A549 (cell line): ENCODE data around the gene EBF3. TPM values are rescaled to one million over a fixed set of nuclear protein-coding genes. Genes with fewer than 3 reads are reported as not detected.

Source experiments
- ATAC-seq, 2 experiments: fragments of 200-7000 bp in 1 of 2; fragments of >200 bp in 1 of 2; cut with Nextera tagmentation in 1 of 2; cut with Tn5 transposase in 1 of 2; 3 replicates each; pipeline versions ENCODE4 v1.8.0 to v1.9.1; 2018 to 2020; ENCODE audit warnings: mild to moderate bottlenecking in 1 of 2, moderate library complexity in 1 of 2
- CTCF ChIA-PET: fragments of 300-600 bp; sonication (Branson Sonifier 250); formaldehyde crosslinking; extraction: SDS; loops from one replicate; lab custom pipeline; 2021; ENCODE audit warnings: antibody characterized with exemption, inconsistent platforms; lab: Yijun Ruan, JAX
- POLR2A ChIA-PET: fragments of 350-600 bp; formaldehyde crosslinking; extraction: SDS; loops from one replicate; lab custom pipeline; 2021; ENCODE audit warnings: antibody characterized with exemption, inconsistent platforms; lab: Yijun Ruan, JAX
- DNase-seq, 2 experiments: peaks; one replicate each; pipeline versions ENCODE4 v3.0.0 to v3.0.0-alpha.2; 2011 to 2016; ENCODE audit warnings: low read depth in 1 of 2, low spot score in 1 of 2
- FAIRE-seq: peaks from 2 replicates; lab custom pipeline; 2011; peaks lifted over from hg19 to GRCh38; lab: Jason Lieb, UNC
- H3K27ac ChIP-seq, 2 experiments: fragments of >200 bp; sonication (Bioruptor Twin); formaldehyde crosslinking; 3 replicates each; pipeline ENCODE4 v1.5.1; 2016 to 2017
- H3K4me1 ChIP-seq: fragments of >200 bp; sonication (Bioruptor Twin); formaldehyde crosslinking; 3 replicates; pipeline ENCODE4 v1.6.1; 2016
- H3K4me2 ChIP-seq: fragments of >200 bp; sonication (Bioruptor Twin); formaldehyde crosslinking; 3 replicates; pipeline ENCODE4 v1.6.1; 2016
- H3K4me3 ChIP-seq: fragments of >200 bp; sonication (Bioruptor Twin); formaldehyde crosslinking; 3 replicates; pipeline ENCODE4 v1.5.1; 2016
- H3K9me3 ChIP-seq: fragments of >200 bp; sonication (Bioruptor Twin); formaldehyde crosslinking; 3 replicates; pipeline ENCODE4 v1.6.1; 2016
- ATOH8 ChIP-seq: fragments of 250-450 bp; sonication (Bioruptor Pico); IDR thresholded peaks from 2 replicates; pipeline ENCODE4 v1.5.0; 2020; ENCODE audit warnings: low read depth, mild to moderate bottlenecking, moderate library complexity
- CEBPB ChIP-seq, 2 experiments: fragments of >200 bp in 1 of 2; sonication (Bioruptor Twin) in 1 of 2; formaldehyde crosslinking in 1 of 2; IDR thresholded peaks; 2 replicates each; pipeline ENCODE4 v1.6.1; 2012 to 2016
- CHD4 ChIP-seq: fragments of 200-600 bp; sonication (generic); IDR thresholded peaks from 2 replicates; pipeline ENCODE4 v1.6.1; 2016; ENCODE audit warnings: antibody characterized with exemption, mild to moderate bottlenecking, borderline replicate concordance
- CTCF ChIP-seq: fragments of >200 bp; sonication (Bioruptor Twin); formaldehyde crosslinking; IDR thresholded peaks from 3 replicates; pipeline ENCODE4 v1.5.1; 2016
- EHF ChIP-seq: fragments of 250-450 bp; sonication (Bioruptor Pico); IDR thresholded peaks from 2 replicates; pipeline ENCODE4 v1.5.0; 2020; ENCODE audit warnings: mild to moderate bottlenecking
- EHMT2 ChIP-seq: fragments of 200-600 bp; sonication (generic); IDR thresholded peaks from 2 replicates; pipeline ENCODE4 v1.6.1; 2016; ENCODE audit warnings: antibody characterized with exemption, low read depth, mild to moderate bottlenecking, moderate library complexity
- EP300 ChIP-seq, 2 experiments: fragments of >200 bp; sonication (Bioruptor Twin); formaldehyde crosslinking; IDR thresholded peaks; 2 replicates in 1 of 2; 3 replicates in 1 of 2; pipeline ENCODE4 v1.6.1; 2016 to 2017
- HOXA7 ChIP-seq: fragments of 250-450 bp; sonication (Bioruptor Pico); IDR thresholded peaks from 2 replicates; pipeline ENCODE4 v1.5.0; 2020; ENCODE audit warnings: mild to moderate bottlenecking, moderate library complexity
- HOXB13 ChIP-seq: fragments of 250-450 bp; sonication (Bioruptor Pico); IDR thresholded peaks from 2 replicates; pipeline ENCODE4 v1.5.0; 2020; ENCODE audit warnings: low read depth, mild to moderate bottlenecking, moderate library complexity
- HOXB5 ChIP-seq: fragments of 250-450 bp; sonication (Bioruptor Pico); IDR thresholded peaks from 2 replicates; pipeline ENCODE4 v1.5.0; 2020; ENCODE audit warnings: mild to moderate bottlenecking, moderate library complexity
- KDM1A ChIP-seq: fragments of 200-600 bp; sonication (generic); IDR thresholded peaks from 2 replicates; pipeline ENCODE4 v1.6.1; 2016; ENCODE audit warnings: low read depth, mild to moderate bottlenecking
- KDM5A ChIP-seq: fragments of 200-600 bp; sonication (generic); IDR thresholded peaks from 2 replicates; pipeline ENCODE4 v1.6.1; 2016; ENCODE audit warnings: antibody characterized with exemption, mild to moderate bottlenecking
- PHF8 ChIP-seq: fragments of 200-600 bp; sonication (generic); IDR thresholded peaks from 2 replicates; pipeline ENCODE4 v1.6.1; 2016; ENCODE audit warnings: low read depth, mild to moderate bottlenecking, antibody characterized with exemption, moderate library complexity, borderline replicate concordance
- POLR2AphosphoS2 ChIP-seq: conservative IDR thresholded peaks from 2 replicates; pipeline ENCODE4 v1.6.1; 2012; ENCODE audit warnings: low read length, improper control_type of control experiment, inconsistent platforms
- RAD21 ChIP-seq, 2 experiments: fragments of >200 bp in 1 of 2; sonication (Bioruptor Twin) in 1 of 2; formaldehyde crosslinking in 1 of 2; IDR thresholded peaks in 1 of 2; conservative IDR thresholded peaks in 1 of 2; 2 replicates in 1 of 2; 3 replicates in 1 of 2; pipeline ENCODE4 v1.6.1; 2012 to 2018; ENCODE audit warnings: inconsistent platforms in 1 of 2
- REST ChIP-seq: fragments of 200-600 bp; sonication (generic); IDR thresholded peaks from 2 replicates; pipeline ENCODE4 v1.6.1; 2016; ENCODE audit warnings: antibody characterized with exemption, mild to moderate bottlenecking, moderate library complexity
- RFX5 ChIP-seq: fragments of 450-650 bp; IDR thresholded peaks from 2 replicates; pipeline ENCODE4 v1.7.1; 2014; ENCODE audit warnings: antibody characterized with exemption, mild to moderate bottlenecking, moderate library complexity
- TP53 ChIP-seq: fragments of 250-450 bp; sonication (Bioruptor Pico); IDR thresholded peaks from 2 replicates; pipeline ENCODE4 v1.5.0; 2021; ENCODE audit warnings: mild to moderate bottlenecking, moderate library complexity
- ZC3H11A ChIP-seq: fragments of 450-650 bp; IDR thresholded peaks from 2 replicates; pipeline ENCODE4 v1.6.1; 2014; ENCODE audit warnings: antibody characterized with exemption, mild to moderate bottlenecking
- ZFP36 ChIP-seq: fragments of 450-650 bp; IDR thresholded peaks from 2 replicates; pipeline ENCODE4 v1.6.1; 2014; ENCODE audit warnings: borderline replicate concordance; ENCODE audit not compliant: partially characterized antibody
- ZNF302 ChIP-seq: fragments of 250-450 bp; sonication (Bioruptor Pico); IDR thresholded peaks from 2 replicates; pipeline ENCODE4 v1.9.0; 2021; ENCODE audit warnings: inconsistent platforms, mild to moderate bottlenecking, moderate library complexity
- WGBS: methylation state at CpG from one replicate; pipeline ENCODE4 v1.1.6; 2017; ENCODE audit errors: missing lambda C conversion rate; 5-methylcytosine and 5-hydroxymethylcytosine counted together
- polyA plus RNA-seq, 4 experiments: library from polyadenylated mRNA; depleted of rRNA in 3 of 4; stranded (reverse); fragments of >200 nt; fragmentation: RNase III in 1 of 4; extraction: RNeasy Plus Mini Kit Qiagen cat#74134 plus additional on column Dnase treatment in 1 of 4; gene quantifications; 2 replicates in 3 of 4; 3 replicates in 1 of 4; pipeline ENCODE4 v1.2.3, GENCODE V29; 2011 to 2017
- TF ChIP-seq, protein P1 (sequence below): IDR thresholded peaks from 2 replicates; pipeline ENCODE4 v1.6.1; 2012
- TF ChIP-seq, protein P2 (sequence below): fragments of 250-450 bp; sonication (Bioruptor Pico); IDR thresholded peaks from 2 replicates; pipeline ENCODE4 v1.5.0; 2021; ENCODE audit warnings: mild to moderate bottlenecking, moderate library complexity, borderline replicate concordance

EBF3 gene
- polyA plus RNA-seq, 2 of the 4 experiments (the other 2 are of a cell fraction) = 0.12 TPM; not detected in 1

GRCh38 chr10:129945064-129945463 lies 19.0 kb downstream of the EBF3 start:
- H3K4me3 ChIP-seq = no peak overlapping the region
- no peak for TF ChIP-seq KDM1A
- no peak for TF ChIP-seq CHD4
- TF ChIP-seq RFX5 = no peak
- TF ChIP-seq RAD21 (conservative IDR thresholded peaks at IDR 0.05 in 1 of 2, IDR thresholded peaks at IDR 0.05 in 1 of 2) = no peak
- no peak for TF ChIP-seq PHF8
- no peak for TF ChIP-seq ATOH8
- no peak for TF ChIP-seq ZNF302 (CRISPR knock-in tag)
- no peak for TF ChIP-seq EP300 (IDR thresholded peaks at IDR 0.05)
- no peak for TF ChIP-seq HOXB5 (CRISPR knock-in tag)
- no peak for TF ChIP-seq REST
- no peak for TF ChIP-seq HOXB13 (CRISPR knock-in tag)
- TF ChIP-seq EHMT2 = no peak
- TF ChIP-seq ZFP36 = no peak
- TF ChIP-seq CEBPB (IDR thresholded peaks at IDR 0.05) = no peak
- TF ChIP-seq, protein P1, sequence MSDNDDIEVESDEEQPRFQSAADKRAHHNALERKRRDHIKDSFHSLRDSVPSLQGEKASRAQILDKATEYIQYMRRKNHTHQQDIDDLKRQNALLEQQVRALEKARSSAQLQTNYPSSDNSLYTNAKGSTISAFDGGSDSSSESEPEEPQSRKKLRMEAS = no peak
- TF ChIP-seq CTCF = no peak
- ChIA-PET CTCF (no interaction called here), POLR2A (no interaction called here)
- H3K9me3 ChIP-seq = no peaks in the 10 kb centered on the region
- H3K4me1 ChIP-seq = no peaks in the 10 kb centered on the region
- FAIRE-seq (no peak), DNase-seq (no peak), ATAC-seq (no peak)
- H3K27ac ChIP-seq = no peak overlapping the region
- no peak overlapping the region for H3K4me2 ChIP-seq
- whole genome bisulfite sequencing = 74% methylated on average over 6 of the region's 6 CpGs

GRCh38 chr10:129944456-129944855 lies 19.6 kb downstream of the EBF3 start:
- ChIA-PET POLR2A (no interaction called here), CTCF (interaction anchor here (0.6 kb wide), 1 partner anchor 41 kb away, joined by 3 read pairs; no protein-coding TSS in a partner anchor)
- no peak overlapping the region for H3K4me3 ChIP-seq
- H3K9me3 ChIP-seq = no peaks in the 10 kb centered on the region
- 79% methylated on average over 8 of the region's 8 CpGs for WGBS
- no peak for FAIRE-seq
- no peak overlapping the region for H3K27ac ChIP-seq
- no peak for ATAC-seq
- no peak for TF ChIP-seq HOXA7 (CRISPR knock-in tag)
- no peak for TF ChIP-seq TP53 (CRISPR knock-in tag)
- no peak for TF ChIP-seq KDM5A
- no peak for TF ChIP-seq ATOH8
- TF ChIP-seq ZC3H11A = no peak
- TF ChIP-seq, protein P2, sequence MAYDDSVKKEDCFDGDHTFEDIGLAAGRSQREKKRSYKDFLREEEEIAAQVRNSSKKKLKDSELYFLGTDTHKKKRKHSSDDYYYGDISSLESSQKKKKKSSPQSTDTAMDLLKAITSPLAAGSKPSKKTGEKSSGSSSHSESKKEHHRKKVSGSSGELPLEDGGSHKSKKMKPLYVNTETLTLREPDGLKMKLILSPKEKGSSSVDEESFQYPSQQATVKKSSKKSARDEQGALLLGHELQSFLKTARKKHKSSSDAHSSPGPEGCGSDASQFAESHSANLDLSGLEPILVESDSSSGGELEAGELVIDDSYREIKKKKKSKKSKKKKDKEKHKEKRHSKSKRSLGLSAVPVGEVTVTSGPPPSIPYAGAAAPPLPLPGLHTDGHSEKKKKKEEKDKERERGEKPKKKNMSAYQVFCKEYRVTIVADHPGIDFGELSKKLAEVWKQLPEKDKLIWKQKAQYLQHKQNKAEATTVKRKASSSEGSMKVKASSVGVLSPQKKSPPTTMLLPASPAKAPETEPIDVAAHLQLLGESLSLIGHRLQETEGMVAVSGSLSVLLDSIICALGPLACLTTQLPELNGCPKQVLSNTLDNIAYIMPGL (CRISPR knock-in tag) = no peak
- TF ChIP-seq EHF (CRISPR knock-in tag) = no peak
- TF ChIP-seq, protein P1 = no peak
- no peak for TF ChIP-seq EHMT2
- TF ChIP-seq POLR2AphosphoS2 = no peak
- no peak overlapping the region for H3K4me2 ChIP-seq
- no peaks in the 10 kb centered on the region for H3K4me1 ChIP-seq
- no peak for DNase-seq
